Memory B cell (primary cell): ENCODE data around the gene UBE3A.
"Not testable (repeated sequence)": the region's sequence is repeated elsewhere in the genome, so short reads cannot be mapped to it uniquely, and the experiment has no call there.

ENCODE experiments used
- ATAC-seq: fragments of 150-1000 bp; cut with Tn5 transposase; 2 replicates; pipeline ENCODE4 v1.10.0; 2021; ENCODE audit warnings: low read depth, mild to moderate bottlenecking, moderate library complexity
- DNase-seq, 2 donors: peaks; one replicate each; pipeline ENCODE4 v3.0.0; 2022; ENCODE audit warnings: low spot score in 2 of 2
- H3K27ac Mint-ChIP-seq: one replicate; pipeline ENCODE4 v1.8.0; 2022; ENCODE audit warnings: mild to moderate bottlenecking, moderate library complexity, mixed read lengths
- H3K27me3 Mint-ChIP-seq: one replicate; pipeline ENCODE4 v1.8.0; 2022; ENCODE audit warnings: mixed read lengths
- H3K36me3 Mint-ChIP-seq: one replicate; pipeline ENCODE4 v1.8.0; 2022; ENCODE audit warnings: mild to moderate bottlenecking, mixed read lengths
- H3K4me1 Mint-ChIP-seq: one replicate; pipeline ENCODE4 v1.8.0; 2022; ENCODE audit warnings: mixed read lengths
- H3K4me3 Mint-ChIP-seq: one replicate; pipeline ENCODE4 v1.8.0; 2022; ENCODE audit warnings: mild to moderate bottlenecking, moderate library complexity, mixed read lengths
- H3K9me3 Mint-ChIP-seq: one replicate; pipeline ENCODE4 v1.8.0; 2022; ENCODE audit warnings: mixed read lengths

UBE3A gene

DNA sequence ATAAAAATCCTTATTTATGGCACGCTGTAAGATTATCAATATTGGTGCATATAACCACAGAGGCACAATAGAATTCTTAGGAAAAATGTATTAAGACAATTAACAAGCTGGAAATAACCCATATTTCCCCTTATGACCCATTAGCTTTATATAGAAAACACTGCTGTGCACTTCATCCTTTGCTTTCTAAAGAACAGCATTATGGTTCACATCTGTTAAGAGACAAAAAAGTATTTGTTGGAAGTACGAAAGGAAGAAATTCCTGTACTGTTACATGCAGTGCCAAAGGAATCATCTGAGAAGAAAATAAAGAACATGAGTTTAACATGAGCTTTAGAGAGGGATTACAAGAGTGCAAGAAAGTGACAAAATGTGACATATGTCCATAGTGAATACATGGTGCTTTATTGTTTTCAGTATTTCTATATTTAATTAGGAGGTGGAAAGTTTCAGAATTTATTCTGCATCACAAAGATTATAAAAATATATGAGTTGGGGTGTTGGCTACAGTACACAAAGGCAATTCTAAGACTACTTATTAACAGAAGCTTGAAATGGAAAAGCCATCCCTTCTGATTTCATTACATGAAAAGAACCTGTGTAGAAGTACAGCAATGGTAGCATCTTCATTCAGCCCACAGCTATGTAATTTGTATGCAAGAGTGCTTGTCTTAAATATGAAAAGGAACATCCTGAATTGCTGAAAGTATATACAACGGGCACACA is 6.8 kb downstream of the UBE3A start:
- peak overlapping the region; percentile 43 for H3K27ac Mint-ChIP-seq
- H3K4me3 Mint-ChIP-seq = no peak overlapping the region
- H3K9me3 Mint-ChIP-seq = no peaks in the 10 kb centered on the region
- peaks cover 5% of the 10 kb centered on the region for H3K36me3 Mint-ChIP-seq
- H3K4me1 Mint-ChIP-seq = peaks cover 36% of the 10 kb centered on the region
- DNase-seq (no peak), ATAC-seq (no peak)
- no peaks in the 10 kb centered on the region for H3K27me3 Mint-ChIP-seq

DNA sequence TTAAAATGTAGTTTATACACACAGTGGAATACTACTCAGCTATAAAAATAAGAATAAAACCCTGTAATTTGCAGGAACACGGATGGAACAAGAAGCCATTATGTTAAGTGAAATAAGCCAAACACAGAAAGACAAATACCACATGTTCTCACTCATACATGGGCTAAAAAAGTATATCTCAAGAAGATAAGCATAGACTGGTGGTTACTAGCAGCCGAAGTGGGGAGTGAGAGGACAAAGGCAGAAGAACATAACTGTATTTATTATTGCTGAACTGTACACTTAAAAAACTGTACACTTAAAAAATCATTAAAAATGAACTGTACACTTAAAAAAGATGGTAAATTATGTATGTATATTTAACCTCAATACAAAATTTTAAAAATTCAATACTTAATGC is 11.0 kb downstream of the UBE3A start:
- Mint-ChIP-seq H3K36me3 (peaks cover 11% of the 10 kb centered on the region), H3K4me3 (no peak overlapping the region), H3K27ac (no peak overlapping the region), H3K27me3 (no peaks in the 10 kb centered on the region), H3K9me3 (peaks cover 5% of the 10 kb centered on the region), H3K4me1 (peaks cover 33% of the 10 kb centered on the region)
- ATAC-seq (no peak), DNase-seq (no peak)

DNA sequence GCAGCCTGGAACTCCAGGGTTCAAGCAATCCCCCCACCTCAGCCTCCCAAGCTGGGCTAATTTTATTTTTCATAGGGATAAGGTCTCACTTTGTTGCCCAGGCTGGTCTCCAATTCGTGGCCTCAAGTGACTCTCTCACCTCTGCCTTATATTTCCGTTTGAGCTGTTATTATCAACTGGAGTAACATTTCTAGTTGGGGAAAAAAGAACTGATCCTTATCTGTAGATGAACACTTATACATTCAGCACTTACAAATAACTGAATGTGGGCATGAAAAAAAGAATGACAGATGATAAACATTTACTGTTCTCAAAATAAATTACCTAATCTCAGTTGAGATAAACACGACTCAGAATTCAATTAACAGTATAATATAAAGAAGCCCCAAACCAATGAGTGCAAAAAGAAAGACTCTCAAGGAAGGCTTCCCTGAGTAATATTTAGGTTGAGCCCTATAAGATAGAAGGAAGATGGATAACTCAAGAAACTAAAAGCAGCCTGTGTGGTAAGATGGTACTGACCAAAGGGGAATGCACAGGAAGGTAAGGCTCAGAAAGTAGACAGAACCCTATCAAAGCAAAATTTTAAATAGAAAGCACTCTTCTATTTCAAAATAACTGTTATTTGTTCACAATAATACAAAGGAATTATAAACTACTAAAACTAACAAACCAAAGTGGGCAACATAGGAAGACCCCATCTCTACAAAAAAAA is 11.8 kb downstream of the UBE3A start:
- peaks cover 11% of the 10 kb centered on the region for H3K36me3 Mint-ChIP-seq
- peaks cover 5% of the 10 kb centered on the region for H3K9me3 Mint-ChIP-seq
- no peak for ATAC-seq
- H3K4me1 Mint-ChIP-seq = peaks cover 30% of the 10 kb centered on the region
- DNase-seq = no peak
- no peaks in the 10 kb centered on the region for H3K27me3 Mint-ChIP-seq
- no peak overlapping the region for H3K4me3 Mint-ChIP-seq
- H3K27ac Mint-ChIP-seq = no peak overlapping the region

DNA sequence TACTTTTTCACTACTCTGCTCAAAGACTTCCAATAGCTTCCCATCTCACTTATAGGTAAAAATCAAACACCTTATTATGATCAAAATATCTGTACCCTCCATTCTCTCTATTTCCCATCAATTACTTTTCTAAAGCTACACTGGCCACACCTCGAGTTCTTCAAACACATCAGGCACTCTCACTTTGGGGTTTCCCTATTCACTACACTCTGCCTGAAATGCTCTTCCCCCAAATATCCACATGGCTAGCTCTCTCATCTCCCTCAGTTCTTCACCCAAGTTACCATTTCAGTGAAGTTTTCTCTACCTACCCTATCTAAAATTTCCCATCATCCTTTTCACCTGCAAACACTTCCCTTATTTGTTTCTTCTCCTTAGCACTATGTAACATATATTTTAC is 14.8 kb downstream of the UBE3A start:
- H3K4me3 Mint-ChIP-seq = no peak overlapping the region
- DNase-seq (no peak), ATAC-seq (peak; percentile 37)
- H3K9me3 Mint-ChIP-seq = peaks cover 9% of the 10 kb centered on the region
- H3K4me1 Mint-ChIP-seq = peaks cover 21% of the 10 kb centered on the region
- H3K27ac Mint-ChIP-seq = peak overlapping the region; percentile 17
- no peaks in the 10 kb centered on the region for H3K27me3 Mint-ChIP-seq
- peaks cover 26% of the 10 kb centered on the region for H3K36me3 Mint-ChIP-seq

DNA sequence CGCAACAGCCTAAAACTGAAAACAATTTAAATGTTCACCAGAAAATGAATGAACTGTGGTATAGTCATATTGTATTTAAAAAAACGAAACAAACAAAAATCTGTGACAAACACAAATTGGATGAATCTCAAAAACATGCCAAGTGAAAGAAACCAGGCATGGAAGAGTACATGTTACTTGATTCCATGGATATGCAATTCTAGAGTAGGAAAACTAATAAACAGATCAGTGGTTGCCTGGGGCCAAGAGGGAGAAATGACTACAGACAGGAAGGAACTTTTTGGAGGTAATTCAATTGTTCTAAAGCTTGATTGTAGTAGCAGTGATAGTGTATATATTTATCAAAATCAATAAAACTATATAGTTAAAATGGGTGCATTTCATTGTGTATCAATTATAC is 16.8 kb downstream of the UBE3A start:
- no peaks in the 10 kb centered on the region for H3K27me3 Mint-ChIP-seq
- DNase-seq (no peak), ATAC-seq (no peak)

DNA sequence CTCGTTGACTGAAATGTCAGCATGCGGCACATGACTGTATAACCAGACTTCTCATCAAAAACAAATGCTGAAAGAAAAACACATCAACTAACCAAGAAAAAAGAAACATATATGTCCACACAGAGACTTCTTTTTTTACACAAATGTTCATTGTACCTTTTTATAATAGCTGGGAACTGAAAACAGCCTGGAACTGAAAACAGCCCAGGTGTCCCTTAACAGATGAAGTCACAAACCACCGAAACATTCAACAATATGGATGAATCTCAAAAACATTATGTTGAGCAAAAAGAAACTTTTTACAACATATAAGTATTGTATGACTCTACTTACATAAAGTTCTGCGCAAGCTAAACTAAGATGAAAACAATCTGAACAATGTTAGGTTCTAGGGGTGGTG is 20.6 kb downstream of the UBE3A start:
- Mint-ChIP-seq H3K9me3 (peaks cover 10% of the 10 kb centered on the region), H3K36me3 (peaks cover 37% of the 10 kb centered on the region), H3K27me3 (no peaks in the 10 kb centered on the region), H3K4me3 (no peak overlapping the region), H3K27ac (no peak overlapping the region), H3K4me1 (peaks cover 39% of the 10 kb centered on the region)
- no peak for DNase-seq
- ATAC-seq = no peak

More for the DNA sequence above, 16.8 kb downstream of the UBE3A start:
- H3K27ac Mint-ChIP-seq = no peak overlapping the region
- H3K4me3 Mint-ChIP-seq = no peak overlapping the region
- peaks cover 22% of the 10 kb centered on the region for H3K4me1 Mint-ChIP-seq
- H3K9me3 Mint-ChIP-seq = peaks cover 12% of the 10 kb centered on the region
- peaks cover 37% of the 10 kb centered on the region for H3K36me3 Mint-ChIP-seq

DNA sequence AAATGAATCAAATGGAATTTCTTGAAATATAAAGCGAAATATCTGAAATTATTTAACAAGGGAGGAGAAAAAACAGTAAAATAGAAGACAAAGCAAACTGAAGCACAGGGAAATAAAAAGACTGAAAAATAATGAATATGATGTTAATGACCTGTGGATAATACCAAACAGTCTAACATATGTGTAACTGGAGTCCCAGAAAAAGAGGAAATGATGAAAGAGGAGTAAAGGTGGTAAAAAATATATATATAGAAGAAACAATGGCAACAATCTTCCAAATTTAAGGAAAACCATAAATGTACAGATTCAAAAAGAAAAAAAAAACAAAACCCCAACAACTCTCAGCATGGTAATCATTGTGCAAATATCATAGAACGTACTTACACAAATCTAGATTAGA is 21.2 kb downstream of the UBE3A start:
- DNase-seq (no peak), ATAC-seq (no peak)
- Mint-ChIP-seq H3K4me1 (peaks cover 41% of the 10 kb centered on the region), H3K4me3 (no peak overlapping the region), H3K27ac (no peak overlapping the region), H3K36me3 (peaks cover 37% of the 10 kb centered on the region), H3K9me3 (peaks cover 10% of the 10 kb centered on the region), H3K27me3 (no peaks in the 10 kb centered on the region)

DNA sequence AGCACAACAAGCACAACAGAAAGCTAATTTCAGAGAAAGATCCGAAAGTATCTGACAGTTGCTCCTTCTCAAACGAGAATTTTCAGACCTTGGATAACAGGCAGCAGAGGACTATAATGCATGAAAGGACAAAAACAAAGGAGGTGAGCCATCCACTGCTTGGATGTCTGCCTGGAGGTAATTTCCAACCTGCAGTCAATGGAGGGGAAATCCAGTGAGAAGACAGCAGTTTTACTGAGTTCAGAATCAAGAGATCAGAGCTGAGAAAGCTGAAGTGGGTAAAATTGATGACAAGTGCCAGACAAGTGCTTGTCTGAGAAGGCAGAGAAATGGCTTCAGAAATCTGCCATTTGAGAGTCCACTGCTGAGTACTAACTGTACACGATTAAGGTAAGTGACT is 22.1 kb downstream of the UBE3A start:
- Mint-ChIP-seq H3K4me1 (peaks cover 39% of the 10 kb centered on the region), H3K4me3 (no peak overlapping the region)
- no peak for DNase-seq

DNA sequence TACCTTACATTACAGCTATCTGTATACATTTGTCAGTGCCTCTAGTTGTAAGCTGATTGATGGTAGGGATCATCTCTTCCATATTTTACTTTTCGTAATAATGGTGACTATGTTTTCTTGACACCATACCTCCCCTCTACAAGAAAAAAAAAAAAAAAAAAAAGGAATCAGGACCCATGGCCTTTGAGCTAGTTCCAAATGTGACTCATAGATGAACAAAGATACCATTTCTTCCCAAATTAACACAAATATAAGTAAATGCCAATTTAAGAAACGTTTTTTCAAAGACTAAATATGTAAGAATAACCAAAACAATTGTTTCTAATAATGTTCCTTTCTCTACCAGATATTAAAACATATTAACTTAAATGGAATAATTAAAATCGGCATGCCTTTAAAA is 23.1 kb downstream of the UBE3A start:
- no peak overlapping the region for H3K27ac Mint-ChIP-seq
- H3K4me1 Mint-ChIP-seq = peaks cover 46% of the 10 kb centered on the region
- no peaks in the 10 kb centered on the region for H3K27me3 Mint-ChIP-seq
- H3K4me3 Mint-ChIP-seq = no peak overlapping the region
- peaks cover 7% of the 10 kb centered on the region for H3K9me3 Mint-ChIP-seq
- DNase-seq = no peak
- ATAC-seq = no peak
- peaks cover 31% of the 10 kb centered on the region for H3K36me3 Mint-ChIP-seq

More for the DNA sequence above, 22.1 kb downstream of the UBE3A start:
- peaks cover 35% of the 10 kb centered on the region for H3K36me3 Mint-ChIP-seq
- H3K27me3 Mint-ChIP-seq = no peaks in the 10 kb centered on the region
- no peak for ATAC-seq
- H3K9me3 Mint-ChIP-seq = peaks cover 10% of the 10 kb centered on the region
- peak overlapping the region; percentile 28 for H3K27ac Mint-ChIP-seq

DNA sequence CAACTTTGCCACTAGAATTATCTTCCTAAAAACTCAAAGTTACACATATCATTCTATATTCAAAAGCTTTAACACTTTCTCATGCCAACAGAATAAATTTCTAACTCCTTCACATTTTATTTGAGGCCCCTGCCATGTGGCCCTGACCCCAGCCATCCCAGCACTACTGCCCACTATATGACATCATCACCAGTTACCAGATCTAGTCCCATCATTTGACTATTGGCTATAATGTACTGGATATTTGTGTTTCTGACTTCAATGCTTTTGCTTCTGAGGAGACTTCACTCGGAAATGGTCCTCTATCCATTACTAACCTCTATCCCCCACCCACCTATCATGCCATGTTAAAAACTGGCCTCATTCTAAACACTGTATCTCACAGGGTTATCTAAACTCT is 23.6 kb downstream of the UBE3A start:
- Mint-ChIP-seq H3K27ac (peak overlapping the region; percentile 10), H3K27me3 (no peaks in the 10 kb centered on the region), H3K9me3 (peaks cover 7% of the 10 kb centered on the region), H3K4me1 (peaks cover 47% of the 10 kb centered on the region), H3K4me3 (no peak overlapping the region), H3K36me3 (peaks cover 29% of the 10 kb centered on the region)
- ATAC-seq (no peak), DNase-seq (no peak)

DNA sequence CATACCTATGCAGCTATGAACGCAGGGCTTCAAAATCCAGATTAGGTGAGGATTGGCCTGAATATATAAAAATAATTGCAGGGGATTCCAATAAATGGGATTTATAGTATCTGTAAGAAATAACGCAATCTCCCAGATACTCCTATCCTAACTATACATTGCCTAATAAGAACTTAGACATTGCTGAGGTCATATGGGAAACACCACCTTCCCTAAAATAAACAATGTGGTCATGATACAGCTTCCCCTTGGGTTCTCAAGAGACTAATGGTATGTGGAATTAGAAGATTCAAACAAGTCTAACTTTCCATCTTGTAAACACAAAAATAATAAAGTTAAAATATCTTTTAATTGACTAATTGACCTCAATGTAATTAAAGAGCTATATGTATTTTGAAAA is 28.2 kb downstream of the UBE3A start:
- Mint-ChIP-seq H3K36me3 (peaks cover 10% of the 10 kb centered on the region), H3K27ac (no peak overlapping the region), H3K27me3 (no peaks in the 10 kb centered on the region), H3K4me1 (peaks cover 47% of the 10 kb centered on the region), H3K4me3 (no peak overlapping the region), H3K9me3 (peaks cover 4% of the 10 kb centered on the region)
- no peak for DNase-seq
- no peak for ATAC-seq

DNA sequence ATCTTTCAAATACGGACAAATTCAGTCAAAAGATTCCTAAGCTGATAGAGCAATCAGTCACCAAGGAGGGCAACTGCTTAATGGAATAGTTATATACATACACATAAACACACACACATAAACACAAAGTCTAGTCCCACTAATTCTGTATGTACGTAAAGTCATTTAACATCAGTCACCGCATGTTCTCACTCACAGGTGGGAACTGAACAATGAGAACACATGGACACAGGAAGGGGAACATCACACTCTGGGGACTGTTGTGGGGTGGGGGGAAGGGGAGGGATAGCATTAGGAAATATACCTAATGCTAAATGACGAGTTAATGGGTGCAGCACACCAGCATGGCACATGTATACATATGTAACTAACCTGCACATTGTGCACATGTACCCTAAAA is 29.1 kb downstream of the UBE3A start:
- H3K4me3 Mint-ChIP-seq, H3K27me3 Mint-ChIP-seq, H3K9me3 Mint-ChIP-seq, DNase-seq, ATAC-seq, H3K27ac Mint-ChIP-seq: not testable (repeated sequence)
- Mint-ChIP-seq H3K36me3 (peaks cover 11% of the 10 kb centered on the region), H3K4me1 (peaks cover 43% of the 10 kb centered on the region)

DNA sequence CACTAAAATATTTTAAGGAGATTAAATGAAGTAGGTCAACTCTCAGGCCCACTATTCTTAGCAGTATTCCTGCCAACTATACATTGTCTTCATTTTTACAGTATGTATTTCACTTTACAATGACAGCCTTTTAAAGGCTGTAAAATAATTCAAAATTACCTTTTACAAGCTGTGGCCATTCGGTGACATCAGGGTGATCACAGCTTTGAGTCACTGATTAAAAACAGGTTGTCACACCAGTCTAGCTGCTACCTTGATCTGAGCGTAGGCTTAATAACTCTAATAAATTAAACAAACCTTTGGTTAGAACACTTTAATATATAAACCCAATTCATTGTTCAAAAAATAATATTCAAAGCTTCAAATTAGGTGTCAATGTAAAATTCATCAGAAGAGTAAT is 29.9 kb downstream of the UBE3A start:
- ATAC-seq (no peak), DNase-seq (no peak)
- no peak overlapping the region for H3K4me3 Mint-ChIP-seq
- no peak overlapping the region for H3K27ac Mint-ChIP-seq
- no peaks in the 10 kb centered on the region for H3K27me3 Mint-ChIP-seq
- H3K36me3 Mint-ChIP-seq = peaks cover 15% of the 10 kb centered on the region
- peaks cover 43% of the 10 kb centered on the region for H3K4me1 Mint-ChIP-seq
- H3K9me3 Mint-ChIP-seq = peaks cover 6% of the 10 kb centered on the region

DNA sequence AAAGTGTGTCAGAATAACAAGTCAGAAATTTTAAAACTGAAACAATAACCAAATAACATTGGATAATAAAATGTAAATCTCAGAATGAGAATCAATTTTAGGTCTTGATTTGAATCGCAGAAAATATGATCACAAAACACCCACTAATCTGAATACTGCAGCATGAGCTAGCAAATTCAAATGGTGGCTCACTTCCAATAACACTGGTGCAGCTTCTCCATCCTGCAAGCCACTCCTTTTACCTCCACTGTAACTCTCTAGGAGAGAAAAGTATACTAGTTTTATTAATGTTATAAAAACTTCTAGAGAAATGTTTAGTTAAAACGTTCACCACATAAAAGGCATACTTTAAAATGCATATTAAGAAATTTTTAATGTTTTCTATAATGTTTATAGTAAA is 30.4 kb downstream of the UBE3A start:
- no peak overlapping the region for H3K27ac Mint-ChIP-seq
- ATAC-seq (no peak), DNase-seq (no peak)
- peaks cover 4% of the 10 kb centered on the region for H3K9me3 Mint-ChIP-seq
- H3K4me3 Mint-ChIP-seq = no peak overlapping the region
- H3K36me3 Mint-ChIP-seq = peaks cover 13% of the 10 kb centered on the region
- no peaks in the 10 kb centered on the region for H3K27me3 Mint-ChIP-seq
- H3K4me1 Mint-ChIP-seq = peaks cover 42% of the 10 kb centered on the region

DNA sequence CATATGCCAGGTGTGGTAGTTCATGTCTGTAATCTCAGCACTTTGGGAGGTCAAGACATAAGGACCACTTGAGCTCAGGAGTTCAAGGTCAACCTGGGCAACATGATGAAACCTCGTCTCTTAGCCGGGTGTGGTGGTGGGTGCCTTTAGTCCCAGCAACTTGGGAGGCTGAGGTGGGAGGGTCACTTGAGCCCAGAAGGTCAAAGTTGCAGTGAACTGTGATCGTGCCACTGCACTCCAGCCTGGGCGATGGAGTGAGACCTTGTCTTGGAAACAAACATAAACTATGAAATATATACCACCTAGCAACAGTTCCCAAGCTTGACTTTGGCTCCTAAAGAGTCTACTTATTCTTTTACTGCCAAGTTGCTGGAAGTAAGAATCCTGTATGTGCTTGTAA is 30.9 kb downstream of the UBE3A start:
- Mint-ChIP-seq H3K27me3 (no peaks in the 10 kb centered on the region), H3K36me3 (peaks cover 15% of the 10 kb centered on the region), H3K4me1 (peaks cover 42% of the 10 kb centered on the region), H3K4me3 (no peak overlapping the region), H3K9me3 (peaks cover 4% of the 10 kb centered on the region), H3K27ac (no peak overlapping the region)
- DNase-seq = no peak
- no peak for ATAC-seq
